H9 (cell line): ENCODE measurements around the gene YEATS4. TPM values are rescaled to one million over a fixed set of nuclear protein-coding genes. Genes with fewer than 3 reads are reported as not detected.
A peak's percentile ranks its signal among the peaks of the same experiment; 100 is the strongest.

Source experiments
- DNase-seq: peaks from one replicate; pipeline ENCODE4 v3.0.0-alpha.2; 2017
- H2AFZ ChIP-seq: one replicate; pipeline ENCODE4 v1.6.1; 2013; ENCODE audit warnings: mild to moderate bottlenecking, low read length, control low read depth, moderate library complexity
- H2AK5ac ChIP-seq: 2 replicates; pipeline ENCODE4 v1.6.1; 2013; ENCODE audit warnings: low read length, control low read depth, mixed read lengths; ENCODE audit not compliant: insufficient read length
- H2BK120ac ChIP-seq: one replicate; pipeline ENCODE4 v1.6.1; 2013; ENCODE audit warnings: low read depth, mild to moderate bottlenecking, low read length, control low read depth, inconsistent platforms; ENCODE audit not compliant: poor library complexity, severe bottlenecking
- H2BK12ac ChIP-seq: 2 replicates; pipeline ENCODE4 v1.6.1; 2013; ENCODE audit warnings: low read length, control low read depth, mixed read lengths, low read depth; ENCODE audit not compliant: insufficient read length
- H2BK15ac ChIP-seq: 2 replicates; pipeline ENCODE4 v1.6.1; 2013; ENCODE audit warnings: low read depth, low read length, control low read depth
- H2BK20ac ChIP-seq: one replicate; pipeline ENCODE4 v1.6.1; 2013; ENCODE audit warnings: low read depth, mild to moderate bottlenecking, low read length, control low read depth, inconsistent platforms; ENCODE audit not compliant: poor library complexity, severe bottlenecking
- H2BK5ac ChIP-seq: 2 replicates; pipeline ENCODE4 v1.6.1; 2013; ENCODE audit warnings: low read length, control low read depth, mixed read lengths; ENCODE audit not compliant: insufficient read length
- H3K14ac ChIP-seq: 2 replicates; pipeline ENCODE4 v1.6.1; 2013; ENCODE audit warnings: low read length, control low read depth; ENCODE audit not compliant: insufficient read depth
- H3K18ac ChIP-seq: 2 replicates; pipeline ENCODE4 v1.6.1; 2013; ENCODE audit warnings: low read depth, mild to moderate bottlenecking, mixed read lengths, low read length, control low read depth; ENCODE audit not compliant: insufficient read length
- H3K23ac ChIP-seq: 2 replicates; pipeline ENCODE4 v1.6.1; 2013; ENCODE audit warnings: low read length, control low read depth, mixed read lengths, low read depth; ENCODE audit not compliant: insufficient read length
- H3K23me2 ChIP-seq: 2 replicates; pipeline ENCODE4 v1.6.1; 2013; ENCODE audit warnings: low read depth, mild to moderate bottlenecking, mixed read lengths, low read length, control low read depth; ENCODE audit not compliant: insufficient read length, poor library complexity, severe bottlenecking
- H3K27ac ChIP-seq: 2 replicates; pipeline ENCODE4 v1.5.1; 2013; ENCODE audit warnings: low read length, control low read depth, mixed read lengths, low read depth; ENCODE audit not compliant: insufficient read length
- H3K27me3 ChIP-seq: 2 replicates; pipeline ENCODE4 v1.6.1; 2013; ENCODE audit warnings: low read length, control low read depth, inconsistent platforms; ENCODE audit not compliant: insufficient read depth
- H3K4ac ChIP-seq: 2 replicates; pipeline ENCODE4 v1.6.1; 2013; ENCODE audit warnings: low read depth, mild to moderate bottlenecking, control low read depth, inconsistent platforms, low read length, moderate library complexity
- H3K4me1 ChIP-seq: 2 replicates; pipeline ENCODE4 v1.6.1; 2013; ENCODE audit warnings: low read length, control low read depth, inconsistent platforms; ENCODE audit not compliant: insufficient read depth
- H3K4me2 ChIP-seq: 2 replicates; pipeline ENCODE4 v1.6.1; 2013; ENCODE audit warnings: low read length, control low read depth, mixed read lengths; ENCODE audit not compliant: insufficient read length, insufficient read depth
- H3K56ac ChIP-seq: 2 replicates; pipeline ENCODE4 v1.6.1; 2013; ENCODE audit warnings: low read depth, mild to moderate bottlenecking, mixed read lengths, low read length, control low read depth; ENCODE audit not compliant: insufficient read length
- H3K79me1 ChIP-seq: 2 replicates; pipeline ENCODE4 v1.6.1; 2013; ENCODE audit warnings: low read depth, mild to moderate bottlenecking, moderate library complexity, low read length, control low read depth, inconsistent platforms; ENCODE audit not compliant: insufficient read depth, poor library complexity, severe bottlenecking
- H3K79me2 ChIP-seq: 2 replicates; pipeline ENCODE4 v1.6.1; 2013; ENCODE audit warnings: low read length, control low read depth, inconsistent platforms; ENCODE audit not compliant: insufficient read depth
- H3K9ac ChIP-seq: 2 replicates; pipeline ENCODE4 v1.6.1; 2013; ENCODE audit warnings: low read length, control low read depth, mixed read lengths; ENCODE audit not compliant: insufficient read length; ENCODE audit errors: extremely low read depth
- H3K9me3 ChIP-seq: one replicate; pipeline ENCODE4 v1.6.1; 2013; ENCODE audit warnings: low read depth, low read length, inconsistent platforms; ENCODE audit not compliant: control insufficient read depth
- H3T11ph ChIP-seq: one replicate; pipeline ENCODE4 v1.6.1; 2013; ENCODE audit warnings: mild to moderate bottlenecking, low read length, control low read depth, inconsistent platforms
- H4K20me1 ChIP-seq: one replicate; pipeline ENCODE4 v1.6.1; 2013; ENCODE audit not compliant: control insufficient read depth, insufficient read length, insufficient read depth
- H4K5ac ChIP-seq: 2 replicates; pipeline ENCODE4 v1.6.1; 2013; ENCODE audit warnings: low read depth, mild to moderate bottlenecking, mixed read lengths, low read length, control low read depth; ENCODE audit not compliant: insufficient read length
- H4K8ac ChIP-seq: replicated peaks from 2 replicates; pipeline ENCODE4 v1.6.1; 2013; ENCODE audit warnings: low read length, control low read depth, mixed read lengths, low read depth; ENCODE audit not compliant: insufficient read length
- H4K91ac ChIP-seq: 2 replicates; pipeline ENCODE4 v1.6.1; 2013; ENCODE audit warnings: low read depth, mild to moderate bottlenecking, moderate library complexity, mixed read lengths, low read length, control low read depth; ENCODE audit not compliant: insufficient read length
- H3K27ac Mint-ChIP-seq, 3 experiments: 2 replicates in 2 of 3; 3 replicates in 1 of 3; pipeline ENCODE4 v1.8.0; 2020 to 2021; ENCODE audit warnings: mixed read lengths in 3 of 3, mild to moderate bottlenecking in 1 of 3, moderate library complexity in 1 of 3
- H3K27me3 Mint-ChIP-seq: 2 replicates; pipeline ENCODE4 v1.8.0; 2021; ENCODE audit warnings: low read depth, mild to moderate bottlenecking, moderate library complexity, mixed read lengths
- H3K36me3 Mint-ChIP-seq, 3 experiments: 2 replicates in 2 of 3; 3 replicates in 1 of 3; pipeline ENCODE4 v1.8.0; 2020 to 2021; ENCODE audit warnings: low read depth in 3 of 3, mixed read lengths in 3 of 3; ENCODE audit not compliant: insufficient read depth in 1 of 3
- H3K4me1 Mint-ChIP-seq, 2 experiments: 2 replicates each; pipeline ENCODE4 v1.8.0; 2020; ENCODE audit warnings: mixed read lengths in 2 of 2
- H3K4me3 Mint-ChIP-seq, 2 experiments: 2 replicates in 1 of 2; 3 replicates in 1 of 2; pipeline ENCODE4 v1.8.0; 2020 to 2021; ENCODE audit warnings: mild to moderate bottlenecking in 2 of 2, mixed read lengths in 2 of 2, moderate library complexity in 1 of 2
- H3K9me3 Mint-ChIP-seq, 2 experiments: 2 replicates in 1 of 2; 3 replicates in 1 of 2; pipeline ENCODE4 v1.8.0; 2020; ENCODE audit warnings: mild to moderate bottlenecking in 2 of 2, mixed read lengths in 2 of 2, moderate library complexity in 1 of 2
- CTCF ChIP-seq: fragments of 200-600 bp; sonication (generic); conservative IDR thresholded peaks from 3 replicates; pipeline ENCODE4 v1.8.0; 2021; ENCODE audit warnings: antibody characterized with exemption, mild to moderate bottlenecking
- WGBS: extraction: QIAGEN DNeasy Blood & Tissue Kit; methylation state at CpG from one replicate; pipeline ENCODE4 v1.1.7; 2013; ENCODE audit warnings: missing lambda C conversion rate, low lambda C conversion rate, mixed read lengths; ENCODE audit not compliant: insufficient read length; ENCODE audit errors: extremely low coverage; 5-methylcytosine and 5-hydroxymethylcytosine counted together
- total RNA-seq: library from RNA; stranded (reverse); gene quantifications from 2 replicates; pipeline ENCODE4 v1.2.1, GENCODE V29; 2021

YEATS4 gene
- total RNA-seq, 1 experiment from 2014 or later = 35.6 TPM

GRCh38 chr12:69415471-69416275 is 56.1 kb downstream of the YEATS4 start:
- Histone ChIP-seq H3K23me2 (no peaks in the 10 kb centered on the region), H2BK5ac (no peak overlapping the region), H3K9ac (no peak overlapping the region), H3K23ac (no peak overlapping the region), H3K27ac (no peak overlapping the region), H3K4me1 (no peaks in the 10 kb centered on the region), H2BK12ac (no peak overlapping the region), H3K4me2 (no peak overlapping the region), H2BK120ac (no peak overlapping the region), H3K18ac (no peak overlapping the region), H4K91ac (no peak overlapping the region), H3K9me3 (no peaks in the 10 kb centered on the region), H3K56ac (no peak overlapping the region), H4K8ac (no peak overlapping the region), H3T11ph (no peak overlapping the region), H4K5ac (no peak overlapping the region), H2AFZ (no peak overlapping the region), H3K79me1 (no peaks in the 10 kb centered on the region), H3K14ac (no peak overlapping the region), H4K20me1 (no peaks in the 10 kb centered on the region), H3K27me3 (no peaks in the 10 kb centered on the region), H2AK5ac (no peak overlapping the region), H3K79me2 (no peaks in the 10 kb centered on the region), H2BK15ac (no peak overlapping the region), H3K4ac (no peak overlapping the region), H2BK20ac (no peak overlapping the region)
- H3K36me3 Mint-ChIP-seq = peaks cover 0 to 2% (median 0%) of the 10 kb centered on the region in 3 experiments; a peak in 1 of 7 replicates
- peak overlapping the region in 1 of 2 experiments; percentile 37; a peak in 3 of 5 replicates for H3K4me3 Mint-ChIP-seq
- H3K9me3 Mint-ChIP-seq = no peaks in the 10 kb centered on the region
- H3K4me1 Mint-ChIP-seq = peaks cover 13 to 15% of the 10 kb centered on the region in 2 experiments
- no peaks in the 10 kb centered on the region for H3K27me3 Mint-ChIP-seq
- peak overlapping the region; percentile 34 to 92 (median 90) for H3K27ac Mint-ChIP-seq
- no CpG with 5 or more reads among the region's 8 CpGs for WGBS
- peak; percentile 84 for TF ChIP-seq CTCF
- DNase-seq = peak; percentile 82
